CD4-positive, alpha-beta T cell treated with Interferon gamma for 1 hour (primary cell): ENCODE measurements around the gene ORC6.
"Not testable (repeated sequence)": the region's sequence is repeated elsewhere in the genome, so short reads cannot be mapped to it uniquely, and the experiment has no call there.

Experiments
- DNase-seq: peaks from one replicate; pipeline ENCODE4 v3.0.0-alpha.2; 2020

The ORC6 gene, protein sequence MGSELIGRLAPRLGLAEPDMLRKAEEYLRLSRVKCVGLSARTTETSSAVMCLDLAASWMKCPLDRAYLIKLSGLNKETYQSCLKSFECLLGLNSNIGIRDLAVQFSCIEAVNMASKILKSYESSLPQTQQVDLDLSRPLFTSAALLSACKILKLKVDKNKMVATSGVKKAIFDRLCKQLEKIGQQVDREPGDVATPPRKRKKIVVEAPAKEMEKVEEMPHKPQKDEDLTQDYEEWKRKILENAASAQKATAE

DNA sequence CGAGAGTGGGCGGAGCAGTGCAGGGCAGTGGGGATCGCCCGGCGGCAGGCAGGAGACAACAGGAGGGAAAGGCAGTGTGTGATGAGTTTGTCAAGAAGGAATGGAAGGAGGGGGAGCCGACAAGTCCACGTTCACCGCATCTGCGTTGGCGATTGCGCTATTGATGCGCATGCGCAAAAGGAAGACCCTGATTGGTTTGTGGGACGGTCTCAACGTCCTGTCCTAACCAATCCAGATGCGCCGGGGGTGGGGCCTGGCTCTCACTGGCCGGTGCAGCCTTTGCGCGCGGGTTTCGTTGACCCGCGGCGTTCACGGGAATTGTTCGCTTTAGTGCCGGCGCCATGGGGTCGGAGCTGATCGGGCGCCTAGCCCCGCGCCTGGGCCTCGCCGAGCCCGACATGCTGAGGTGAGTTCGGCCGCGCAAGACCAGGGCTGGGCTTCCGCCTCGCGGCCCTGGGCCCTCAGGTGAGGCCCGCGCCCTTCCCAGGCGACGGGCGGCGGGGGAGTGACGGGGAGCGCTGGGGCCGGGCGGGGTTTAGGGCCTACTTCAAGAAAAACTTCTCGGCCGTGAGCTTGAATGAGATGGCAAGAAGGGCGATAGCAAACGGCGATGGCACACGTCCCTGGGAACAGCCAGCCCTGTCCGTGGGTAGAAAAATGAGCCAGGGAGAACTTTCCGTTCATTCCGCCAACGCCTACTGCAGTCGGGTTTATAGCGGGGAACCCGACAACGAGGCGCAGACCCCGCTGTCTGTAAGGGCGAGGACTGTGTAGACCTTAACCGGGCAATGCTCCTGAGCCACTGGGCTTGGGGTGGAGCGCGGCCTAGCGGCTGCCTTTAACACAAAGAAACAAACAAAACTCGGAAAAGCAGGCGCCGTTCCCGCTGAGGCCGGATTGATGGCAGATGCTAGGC is at the start of gene ORC6:
TSS of gene ORC6 (plus strand) at position 295 of the 916 bp plus-strand sequence. CDS start at position 342, 47 bp downstream.
- DNase-seq, result peak; percentile 95

DNA sequence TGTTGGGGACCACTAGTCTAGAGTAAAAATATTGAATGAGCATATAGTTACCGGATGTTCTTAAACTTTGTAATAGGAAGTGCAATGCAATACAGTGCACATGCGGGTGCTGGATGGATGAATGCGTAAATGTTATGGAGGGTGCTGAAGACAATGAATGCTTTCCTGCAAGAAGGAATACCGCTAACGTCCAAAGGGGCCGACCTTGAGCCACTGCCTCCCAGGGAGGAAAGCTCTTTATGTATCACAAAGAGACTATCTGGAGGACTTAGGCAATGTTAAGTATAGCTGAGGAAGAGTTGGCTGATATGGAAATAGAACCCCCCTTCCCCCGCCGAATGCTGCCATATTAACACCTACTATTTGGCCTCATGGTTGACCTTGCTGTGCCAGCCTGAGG is 40.8 kb upstream of the ORC6 start:
- DNase-seq, result no peak

DNA sequence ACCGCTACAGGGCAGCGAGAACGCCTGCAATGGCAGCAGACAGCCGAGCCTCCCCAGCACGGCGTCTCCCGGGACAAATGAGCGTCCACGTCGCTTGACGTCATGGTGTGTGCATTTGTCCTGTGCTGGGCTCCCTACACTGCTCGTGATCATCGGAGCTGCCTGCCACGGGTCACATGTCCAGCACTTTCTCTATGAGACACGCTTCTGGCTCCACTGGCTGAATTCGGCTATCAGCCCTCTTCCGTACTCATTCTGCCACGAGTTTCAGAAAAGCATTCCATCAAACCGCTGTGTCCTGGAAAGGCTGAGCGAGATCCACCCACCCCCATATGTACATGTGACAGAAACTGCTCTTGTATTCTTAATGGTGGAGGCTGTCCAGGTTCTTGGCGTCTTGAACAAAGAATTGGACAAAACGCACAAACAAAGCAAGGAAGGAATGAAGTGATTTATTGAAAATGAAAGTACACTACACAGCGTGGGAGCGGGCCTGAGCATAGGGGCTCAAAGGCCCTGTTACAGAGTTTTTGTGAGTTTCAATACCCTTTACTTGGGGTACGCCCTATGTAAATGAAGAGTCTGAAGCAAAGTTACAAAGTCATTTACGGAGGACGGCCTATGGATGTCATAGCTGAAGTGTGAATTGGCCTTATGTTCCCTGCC is 39.7 kb upstream of the ORC6 start:
- no peak for DNase-seq

DNA sequence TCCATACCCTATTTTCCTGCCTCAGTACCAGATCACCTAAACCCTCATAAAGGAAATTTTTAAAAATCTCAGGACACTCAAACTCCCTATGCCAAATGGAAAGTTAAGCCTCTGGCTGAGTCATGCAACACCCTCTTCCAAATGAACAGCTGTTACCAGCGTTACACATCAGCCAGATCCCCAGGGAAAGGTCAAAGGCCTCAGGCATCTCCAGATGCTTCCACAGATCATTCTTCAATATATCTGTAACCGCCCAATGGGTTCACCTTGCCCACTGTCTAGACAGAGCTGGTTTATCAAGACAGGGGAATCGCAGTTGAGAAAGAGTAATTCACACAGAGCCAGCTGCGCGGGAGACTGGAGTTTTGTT is 39.2 kb upstream of the ORC6 start:
- no peak for DNase-seq

DNA sequence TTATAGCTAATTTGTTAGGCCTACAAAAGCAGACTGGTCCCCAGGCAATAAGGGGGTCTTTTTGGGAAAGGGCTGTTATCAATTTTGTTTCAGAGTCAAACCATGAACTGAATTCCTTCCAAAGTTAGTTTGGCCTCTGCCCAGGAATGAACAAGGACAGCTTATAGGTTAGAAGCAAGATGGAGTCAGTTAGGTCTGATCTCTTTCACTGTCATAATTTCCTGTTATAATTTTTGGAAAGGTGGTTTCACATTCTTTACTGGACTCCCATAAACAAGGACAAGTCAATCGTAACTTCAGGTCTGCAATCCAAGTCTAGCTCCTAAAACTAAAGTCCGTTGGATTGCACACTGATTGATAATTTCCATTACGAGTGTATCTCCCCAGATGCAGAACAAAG is 38.2 kb upstream of the ORC6 start:
- no peak for DNase-seq

DNA sequence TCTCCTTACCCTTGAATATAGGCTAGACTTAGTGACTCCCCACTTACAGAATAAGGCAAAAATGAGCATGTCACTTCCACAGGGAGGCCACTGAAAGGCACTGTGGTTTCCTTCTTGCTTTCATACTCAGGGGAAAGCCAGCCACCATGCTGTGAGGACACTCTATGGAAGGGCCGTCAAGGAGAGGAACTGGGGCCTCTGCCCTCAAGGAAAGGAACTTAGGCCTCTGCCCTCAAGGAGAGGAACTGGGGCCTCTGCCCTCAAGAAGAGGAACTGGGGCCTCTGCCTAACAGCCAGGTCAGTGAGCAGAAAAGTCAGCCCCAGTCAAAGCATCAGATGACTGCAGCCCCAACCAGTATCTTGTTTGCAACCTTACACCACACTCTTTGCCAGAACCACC is 30.5 kb upstream of the ORC6 start:
- peak; percentile 69 for DNase-seq

DNA sequence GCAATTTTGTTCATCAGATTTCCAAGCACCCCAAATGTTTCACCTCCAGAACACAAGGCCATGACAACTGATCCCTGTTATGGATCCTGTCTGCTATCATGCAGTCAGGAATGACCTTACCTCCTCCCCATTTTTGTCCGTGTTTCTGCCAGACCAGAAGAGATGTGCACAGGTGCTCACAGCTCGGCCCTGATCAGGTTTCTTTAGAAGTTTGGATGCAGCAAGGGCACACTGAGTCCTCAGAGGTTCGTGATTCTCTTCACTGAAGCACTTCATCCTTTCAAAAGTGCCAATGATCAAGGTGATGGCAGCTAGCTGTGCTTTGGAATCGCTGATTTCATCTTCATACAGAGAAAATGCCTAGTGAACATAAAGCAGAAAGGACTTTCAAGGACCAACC is 27.3 kb upstream of the ORC6 start:
- no peak for DNase-seq

DNA sequence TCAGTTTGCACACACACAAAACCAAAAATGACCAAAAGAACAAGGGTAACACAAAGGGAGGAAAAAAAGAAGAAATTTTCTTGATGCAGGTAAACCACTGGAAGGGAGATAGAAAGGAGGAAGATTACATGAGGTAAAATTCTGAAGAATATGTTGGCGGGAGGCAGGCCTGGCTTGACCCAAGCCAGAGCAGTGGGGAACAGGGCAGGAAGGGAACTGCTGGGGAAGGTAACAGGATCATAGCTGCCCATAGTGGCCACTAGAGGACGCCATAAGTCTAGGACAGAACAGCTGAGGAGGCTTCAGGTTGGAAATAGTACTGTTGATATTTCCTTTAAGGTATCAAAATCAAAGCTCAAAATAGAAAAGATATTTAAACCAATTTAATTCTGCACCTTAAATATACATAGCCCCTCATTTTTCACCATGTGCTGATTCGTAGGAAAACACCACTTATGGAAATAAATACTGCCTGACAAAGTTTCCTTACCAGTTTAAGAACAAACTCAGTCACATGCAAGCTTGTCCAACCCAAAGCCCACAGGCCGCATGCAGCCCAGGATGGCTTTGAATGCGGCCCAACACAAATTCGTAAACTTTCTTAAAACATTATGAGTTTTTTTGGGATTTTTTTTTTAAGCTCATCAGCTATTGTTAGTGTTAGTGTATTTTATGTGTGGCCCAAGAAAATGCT is 16.0 kb upstream of the ORC6 start:
- peak; percentile 55 for DNase-seq

DNA sequence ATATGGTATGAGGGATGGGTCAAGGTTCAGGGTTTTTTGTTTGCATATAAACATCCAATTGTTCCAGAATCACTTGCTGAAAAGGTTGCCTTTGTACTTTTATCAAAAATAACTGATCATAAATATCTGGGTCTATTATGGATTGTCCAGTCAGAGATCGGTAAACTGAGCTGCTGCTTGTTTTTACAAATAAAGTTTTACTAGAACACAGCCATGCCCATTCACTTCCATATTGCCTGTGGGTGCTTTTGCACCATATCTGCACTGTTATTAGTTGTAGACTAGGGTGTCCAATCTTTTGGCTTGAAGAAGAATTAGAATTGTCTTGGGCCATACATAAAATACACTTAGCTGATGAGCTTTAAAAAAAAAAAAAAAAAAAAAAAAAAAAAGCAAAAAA is 11.5 kb upstream of the ORC6 start:
- DNase-seq, result not testable (repeated sequence)

DNA sequence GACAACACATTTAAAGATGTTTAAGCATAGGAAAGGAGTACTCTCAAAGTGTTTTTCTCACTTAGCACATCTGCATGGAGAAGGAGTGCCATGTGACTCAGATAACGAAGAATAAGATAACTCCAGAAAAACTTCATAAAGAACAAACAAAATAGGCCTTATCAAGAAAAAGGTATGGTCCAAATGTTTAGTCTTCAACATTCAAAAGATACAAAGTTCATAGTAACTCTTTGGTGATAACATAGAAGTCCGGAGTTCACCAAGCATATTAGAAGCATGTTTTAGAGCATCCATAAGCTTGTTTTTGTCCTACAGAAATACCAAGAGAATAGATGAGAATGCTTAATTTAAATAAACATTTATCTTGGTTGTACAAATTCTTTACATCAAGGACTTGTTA is 7.6 kb upstream of the ORC6 start:
- DNase-seq, result not testable (repeated sequence)

DNA sequence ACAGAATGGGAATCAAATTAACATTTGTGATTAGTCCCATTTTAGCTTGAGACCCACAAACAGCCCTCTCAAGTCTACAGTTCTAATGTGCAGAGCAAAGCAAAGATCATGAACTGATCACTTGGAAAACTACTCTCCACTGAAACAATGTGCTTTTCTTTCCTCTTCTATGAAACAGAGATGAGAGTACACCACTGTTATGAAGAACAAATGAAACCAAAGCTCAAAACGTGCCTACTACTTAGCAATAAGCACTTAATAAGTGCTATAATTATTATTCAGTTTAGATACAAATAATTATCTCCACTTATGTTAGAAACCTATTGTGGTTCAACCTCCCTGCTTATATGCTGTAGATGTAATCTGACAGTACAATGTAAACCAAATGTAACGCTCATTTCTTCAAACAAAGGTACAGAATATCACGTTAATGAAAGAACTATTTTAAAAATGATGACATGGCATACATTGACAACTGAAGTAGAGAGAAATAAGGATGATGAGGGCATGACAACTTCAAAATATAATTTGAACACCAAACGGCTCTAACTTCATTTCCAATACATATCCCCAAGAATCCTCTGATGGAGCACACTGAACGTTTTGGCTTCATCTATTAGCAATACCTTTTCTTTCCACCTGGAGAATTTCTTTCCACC is 2.5 kb upstream of the ORC6 start:
- no peak for DNase-seq

DNA sequence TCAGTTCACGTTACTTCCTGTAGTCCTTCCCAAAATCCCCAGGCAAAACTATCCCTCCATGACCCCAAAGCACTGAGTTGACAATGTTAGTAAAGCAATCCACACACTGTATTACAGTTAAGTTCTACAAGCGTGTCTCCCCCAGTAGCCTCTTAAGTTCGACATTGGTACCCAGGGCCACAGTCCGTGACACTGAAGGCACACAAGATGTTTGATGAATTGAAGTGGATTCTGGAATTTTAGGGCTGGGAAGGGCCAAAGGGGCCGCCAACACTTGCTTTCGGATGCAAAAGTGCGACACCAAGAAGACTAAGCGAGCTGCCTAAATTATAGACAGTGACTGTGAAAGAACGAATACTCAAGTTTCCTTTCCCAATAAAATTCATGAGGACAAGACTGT is 2.0 kb upstream of the ORC6 start:
- no peak for DNase-seq

DNA sequence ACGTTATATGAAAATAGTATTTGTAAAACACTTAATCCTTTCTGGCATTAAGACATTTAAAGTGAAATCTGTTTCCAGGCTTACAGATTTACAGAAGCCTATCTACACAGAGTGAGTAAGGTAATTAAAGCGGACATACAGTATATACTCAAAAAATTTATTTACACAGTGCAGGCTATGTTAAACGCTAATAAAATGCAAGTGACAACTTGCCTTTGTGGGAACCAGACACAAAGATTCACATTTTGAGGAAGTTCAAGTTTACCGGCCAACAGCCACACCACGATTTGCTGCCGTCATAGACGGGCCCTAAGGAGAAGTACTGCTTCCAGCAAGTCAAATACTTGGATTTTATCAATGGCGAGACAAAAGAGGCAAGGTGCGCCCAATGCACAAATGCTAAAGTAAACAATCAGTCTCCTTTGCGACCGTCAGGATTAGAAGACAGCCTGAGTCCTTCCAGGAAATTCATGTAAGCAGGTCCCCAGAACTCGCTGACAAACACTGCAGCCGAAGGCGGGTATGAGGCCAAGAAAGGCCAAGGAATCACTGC is 1.3 kb upstream of the ORC6 start:
- peak; percentile 59 for DNase-seq

DNA sequence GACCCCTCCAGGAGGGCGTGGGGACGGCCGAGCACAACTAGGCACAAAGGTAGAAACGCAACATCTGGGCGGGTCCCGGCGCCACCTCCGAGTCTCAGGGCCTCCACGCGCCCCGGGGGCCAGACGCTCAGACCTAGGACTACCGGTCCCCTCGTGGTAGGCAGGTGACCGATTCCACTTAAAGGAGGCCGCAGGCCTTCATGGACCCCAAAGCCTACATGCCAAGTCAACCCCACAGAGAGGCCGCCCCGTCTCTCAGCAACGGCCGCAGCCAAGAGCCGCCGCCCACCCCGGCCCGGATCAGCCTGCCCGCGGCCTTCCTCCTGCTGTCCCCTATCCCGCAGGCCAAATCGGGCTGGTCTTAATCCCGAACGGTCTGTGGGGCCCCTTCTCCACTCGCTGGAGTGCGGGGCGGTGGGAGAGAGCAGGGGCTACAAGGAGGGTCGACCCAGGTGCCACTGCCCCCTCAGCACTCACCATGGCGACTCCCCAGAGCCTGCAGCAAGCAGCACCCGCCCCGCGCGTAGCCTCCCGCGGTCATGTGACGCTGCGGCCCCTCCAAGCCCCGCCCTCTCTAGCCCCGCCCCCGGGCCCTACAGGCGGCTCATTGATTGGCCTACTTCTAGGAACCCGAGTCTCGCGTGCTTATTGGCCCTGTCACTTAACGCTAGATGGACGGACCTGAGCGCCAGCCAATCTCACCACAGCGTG is 650 bp upstream of the ORC6 start, which contains the start of gene VPS35:
TSS of gene VPS35 (minus strand) at position 525 of the 711 bp plus-strand sequence. CDS start at position 480, 45 bp downstream.
- DNase-seq, result peak; percentile 99

DNA sequence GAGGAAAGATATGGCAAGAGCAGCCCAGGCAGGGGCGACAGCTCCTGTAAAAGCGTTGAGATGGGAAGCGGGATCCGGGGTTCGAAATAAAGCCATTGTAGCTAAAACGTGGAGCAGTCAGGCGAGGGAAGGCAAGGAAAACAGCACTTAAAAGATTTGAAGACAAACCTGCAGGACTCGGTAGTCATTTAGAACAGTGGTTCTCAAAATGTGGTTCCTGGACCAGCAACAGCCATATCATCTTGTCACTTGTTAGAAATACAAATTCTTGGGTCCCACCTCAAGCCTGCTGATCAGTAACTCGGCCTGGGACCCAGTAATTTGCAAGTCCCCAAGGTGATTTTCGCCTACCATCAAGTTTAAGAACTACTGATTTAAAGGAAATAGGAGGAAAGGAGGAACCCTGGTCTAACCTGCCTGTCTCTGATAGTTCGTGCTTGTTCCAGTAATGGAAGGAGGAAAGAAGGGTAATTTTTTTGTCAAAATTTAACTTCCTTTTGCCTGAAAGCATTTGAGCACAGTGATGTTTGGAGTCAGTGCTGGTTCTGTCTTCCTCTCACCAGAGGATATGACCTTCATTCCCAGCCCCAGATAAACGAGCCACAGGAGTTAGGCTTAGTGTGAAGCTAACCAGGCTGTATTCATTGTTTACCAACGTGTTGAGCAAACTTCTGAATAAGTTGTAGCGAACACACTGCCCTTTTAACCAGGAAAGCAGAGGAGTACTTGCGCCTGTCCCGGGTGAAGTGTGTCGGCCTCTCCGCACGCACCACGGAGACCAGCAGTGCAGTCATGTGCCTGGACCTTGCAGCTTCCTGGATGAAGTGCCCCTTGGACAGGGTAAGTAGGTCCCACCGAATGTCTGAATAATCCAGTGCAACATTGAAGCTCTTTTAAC is 1.1 kb downstream of the ORC6 start:
- DNase-seq, result no peak

DNA sequence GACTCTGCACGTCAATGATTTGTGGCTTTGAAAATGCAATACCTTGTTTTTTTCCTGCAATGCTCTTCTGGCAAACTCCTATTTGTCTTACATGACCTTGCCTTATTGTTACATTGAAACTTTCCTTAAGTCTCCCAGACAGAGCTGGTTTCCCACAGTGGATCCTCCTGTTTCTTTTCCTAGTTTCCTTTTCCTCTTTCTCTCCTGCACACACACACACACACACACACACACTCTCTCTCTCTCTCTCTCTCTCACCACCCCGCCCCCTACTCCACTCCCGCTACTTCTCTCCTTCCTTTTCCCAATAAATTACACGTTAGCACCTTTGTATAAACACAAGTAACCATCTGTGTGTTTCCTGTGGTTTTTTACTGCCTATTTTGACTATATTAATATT is 2.3 kb downstream of the ORC6 start:
- DNase-seq, result no peak

DNA sequence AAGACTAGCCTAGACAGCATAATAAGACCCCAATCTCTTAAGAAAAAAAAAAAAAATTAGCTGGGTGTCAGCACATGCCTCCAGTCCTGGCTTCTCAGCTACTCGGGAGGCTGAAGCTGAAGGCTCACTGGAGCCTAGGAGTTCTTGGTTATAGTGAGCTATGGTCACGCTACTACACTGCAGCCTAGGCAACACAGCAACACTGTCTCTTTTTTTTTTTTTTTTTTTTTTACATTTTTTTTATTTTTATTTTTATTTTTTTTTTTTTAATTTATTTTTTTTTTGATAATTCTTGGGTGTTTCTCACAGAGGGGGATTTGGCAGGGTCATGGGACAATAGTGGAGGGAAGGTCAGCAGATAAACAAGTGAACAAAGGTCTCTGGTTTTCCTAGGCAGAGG is 4.1 kb downstream of the ORC6 start:
- DNase-seq, result no peak

DNA sequence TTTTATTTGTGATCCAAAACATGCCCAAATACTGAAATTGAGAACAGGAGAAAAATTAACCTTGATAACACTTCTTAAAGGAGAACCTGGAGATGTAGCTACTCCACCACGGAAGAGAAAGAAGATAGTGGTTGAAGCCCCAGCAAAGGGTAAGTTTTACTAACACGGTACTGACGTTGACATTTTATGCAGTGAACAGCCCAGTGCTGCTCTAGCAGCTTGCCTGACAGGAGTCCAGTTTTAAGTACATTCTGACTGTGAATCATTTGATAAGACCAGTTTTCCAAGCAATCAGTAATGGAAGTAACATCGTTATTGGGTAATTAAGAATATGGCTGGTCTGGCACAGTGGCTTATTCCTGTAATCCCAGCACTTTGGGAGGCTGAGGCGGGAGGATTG is 6.5 kb downstream of the ORC6 start:
- DNase-seq, result no peak

DNA sequence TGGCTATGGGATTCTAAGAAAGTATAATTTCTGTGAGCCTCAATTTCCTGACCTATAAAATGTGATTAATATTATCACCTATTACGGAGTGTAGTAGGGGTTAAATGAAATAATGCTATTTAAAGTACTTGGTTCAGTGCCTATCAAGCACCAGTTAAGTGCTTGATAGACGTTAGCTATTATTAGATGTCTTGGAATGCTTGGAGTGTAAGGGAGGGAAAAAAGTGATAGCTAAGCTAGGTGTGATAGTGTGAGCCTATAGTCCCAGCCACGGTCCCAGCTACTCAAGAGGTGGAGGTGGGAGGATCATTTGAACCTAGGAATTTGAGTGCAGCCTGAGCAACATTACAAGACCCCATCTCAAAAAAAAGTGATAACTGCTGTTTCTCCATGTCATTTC is 7.5 kb downstream of the ORC6 start:
- no peak for DNase-seq

DNA sequence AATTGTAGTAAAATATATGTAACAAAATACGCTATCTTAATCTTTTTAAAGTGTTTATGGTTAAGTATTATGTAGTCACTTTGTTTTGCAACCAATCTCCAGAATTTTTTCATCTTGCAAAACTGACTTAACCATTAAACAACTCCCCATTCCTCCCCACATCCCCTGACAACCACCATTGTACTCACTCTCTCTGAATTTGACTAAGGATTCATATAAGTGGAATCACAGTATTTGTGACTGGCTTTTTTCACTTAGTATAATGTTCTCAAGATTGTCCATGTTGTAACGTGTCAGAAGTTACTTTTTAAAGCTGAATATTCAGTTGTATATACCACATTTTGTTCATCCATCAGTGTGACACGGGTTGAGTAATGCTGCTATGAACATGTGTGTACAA is 10.6 kb downstream of the ORC6 start:
- DNase-seq, result no peak
